IPS-20b (cell line): ENCODE measurements around the gene BLOC1S6.

ENCODE experiments used
- H3K27ac ChIP-seq: one replicate; pipeline ENCODE4 v1.5.1; 2013; ENCODE audit warnings: low read length
- H3K27me3 ChIP-seq: 2 replicates; pipeline ENCODE4 v1.6.1; 2013; ENCODE audit warnings: mild to moderate bottlenecking, low read length, inconsistent platforms; ENCODE audit not compliant: insufficient read depth
- H3K36me3 ChIP-seq: 2 replicates; pipeline ENCODE4 v1.6.1; 2013; ENCODE audit warnings: low read depth, mild to moderate bottlenecking, inconsistent platforms, low read length, moderate library complexity; ENCODE audit not compliant: insufficient read depth
- H3K4me1 ChIP-seq: 2 replicates; pipeline ENCODE4 v1.6.1; 2013; ENCODE audit warnings: mild to moderate bottlenecking, control low read depth, inconsistent platforms, low read length, moderate library complexity; ENCODE audit not compliant: insufficient read depth
- H3K4me3 ChIP-seq: 2 replicates; pipeline ENCODE4 v1.5.1; 2013; ENCODE audit warnings: mild to moderate bottlenecking, low read length, inconsistent platforms
- H3K9ac ChIP-seq: 2 replicates; pipeline ENCODE4 v1.6.1; 2013; ENCODE audit warnings: low read depth, mild to moderate bottlenecking, inconsistent platforms, low read length, moderate library complexity
- H3K9me3 ChIP-seq: 2 replicates; pipeline ENCODE4 v1.6.1; 2013; ENCODE audit warnings: mild to moderate bottlenecking, low read depth, low read length, inconsistent platforms; ENCODE audit not compliant: insufficient read depth

The BLOC1S6 gene

GRCh38 chr15:45631776-45632175 is 44.6 kb downstream of the BLOC1S6 start:
- H3K4me1 ChIP-seq, result no peaks in the 10 kb centered on the region; the same call in 1 of the 2 replicates
- H3K9ac ChIP-seq, result no peak overlapping the region
- H3K27me3 ChIP-seq, result peaks cover 47% of the 10 kb centered on the region
- peaks cover 11% of the 10 kb centered on the region; the same call in 1 of the 2 replicates for H3K9me3 ChIP-seq
- no peak overlapping the region for H3K4me3 ChIP-seq
- no peak overlapping the region for H3K27ac ChIP-seq
- H3K36me3 ChIP-seq, result no peaks in the 10 kb centered on the region

GRCh38 chr15:45634432-45635190 is 47.4 kb downstream of the BLOC1S6 start, which contains the start of gene SQOR:
Gene SQOR (plus strand): TSS chr15:45635029. CDS start chr15:45658924, 23,895 bp downstream.
- Histone ChIP-seq H3K9ac (no peak within 1 kb of the TSS), H3K27me3 (peaks cover 53% of the 10 kb centered on the region), H3K4me1 (no peaks in the 10 kb centered on the region; the same call in 1 of the 2 replicates)

GRCh38 chr15:45635191-45635638 is 48.0 kb downstream of the BLOC1S6 start:
- no peak overlapping the region for H3K9ac ChIP-seq
- H3K4me3 ChIP-seq, result peak overlapping the region; percentile 74
- H3K27me3 ChIP-seq, result peaks cover 53% of the 10 kb centered on the region
- no peaks in the 10 kb centered on the region for H3K36me3 ChIP-seq
- H3K27ac ChIP-seq, result no peak overlapping the region
- no peaks in the 10 kb centered on the region for H3K9me3 ChIP-seq
- no peaks in the 10 kb centered on the region; the same call in 1 of the 2 replicates for H3K4me1 ChIP-seq

More at GRCh38 chr15:45634432-45635190, 47.4 kb downstream of the BLOC1S6 start, which contains the start of gene SQOR:
- H3K4me3 ChIP-seq, result peak within 1 kb of the TSS; percentile 74
- H3K27ac ChIP-seq, result no peak within 1 kb of the TSS
- no peaks in the 10 kb centered on the region for H3K9me3 ChIP-seq
- H3K36me3 ChIP-seq, result no peaks in the 10 kb centered on the region

- Histone ChIP-seq H3K27ac (no peak overlapping the region), H3K9ac (no peak overlapping the region), H3K36me3 (no peaks in the 10 kb centered on the region), H3K27me3 (peaks cover 53% of the 10 kb centered on the region), H3K4me1 (no peaks in the 10 kb centered on the region; the same call in 1 of the 2 replicates), H3K4me3 (peak overlapping the region; percentile 74), H3K9me3 (no peaks in the 10 kb centered on the region)
These were observed 48.6 kb downstream of the BLOC1S6 start for GRCh38 chr15:45635763-45636292.

GRCh38 chr15:45637141-45637540 is 50.0 kb downstream of the BLOC1S6 start:
- H3K36me3 ChIP-seq, result no peaks in the 10 kb centered on the region
- peaks cover 45% of the 10 kb centered on the region for H3K27me3 ChIP-seq
- H3K9ac ChIP-seq, result no peak overlapping the region
- no peak overlapping the region for H3K27ac ChIP-seq
- H3K4me3 ChIP-seq, result no peak overlapping the region
- H3K9me3 ChIP-seq, result no peaks in the 10 kb centered on the region
- H3K4me1 ChIP-seq, result no peaks in the 10 kb centered on the region; the same call in 1 of the 2 replicates

GRCh38 chr15:45637552-45638033 is 50.4 kb downstream of the BLOC1S6 start:
- Histone ChIP-seq H3K36me3 (no peaks in the 10 kb centered on the region), H3K9me3 (no peaks in the 10 kb centered on the region), H3K9ac (no peak overlapping the region), H3K27me3 (peaks cover 45% of the 10 kb centered on the region), H3K4me1 (no peaks in the 10 kb centered on the region; the same call in 1 of the 2 replicates), H3K4me3 (no peak overlapping the region), H3K27ac (no peak overlapping the region)

- no peaks in the 10 kb centered on the region for H3K36me3 ChIP-seq
- no peak overlapping the region for H3K4me3 ChIP-seq
- no peak overlapping the region for H3K9ac ChIP-seq
- no peak overlapping the region for H3K27ac ChIP-seq
- no peaks in the 10 kb centered on the region for H3K9me3 ChIP-seq
- no peaks in the 10 kb centered on the region; the same call in 1 of the 2 replicates for H3K4me1 ChIP-seq
- H3K27me3 ChIP-seq, result peaks cover 18% of the 10 kb centered on the region
These were observed 53.4 kb downstream of the BLOC1S6 start for GRCh38 chr15:45640616-45641015.

GRCh38 chr15:45641374-45641781 is 54.2 kb downstream of the BLOC1S6 start:
- Histone ChIP-seq H3K9me3 (no peaks in the 10 kb centered on the region), H3K4me1 (no peaks in the 10 kb centered on the region; the same call in 1 of the 2 replicates), H3K4me3 (no peak overlapping the region), H3K27ac (no peak overlapping the region), H3K27me3 (peaks cover 10% of the 10 kb centered on the region), H3K9ac (no peak overlapping the region), H3K36me3 (no peaks in the 10 kb centered on the region)

- Histone ChIP-seq H3K4me3 (no peak overlapping the region), H3K27ac (no peak overlapping the region), H3K9ac (no peak overlapping the region), H3K27me3 (peaks cover 1% of the 10 kb centered on the region), H3K36me3 (no peaks in the 10 kb centered on the region), H3K9me3 (no peaks in the 10 kb centered on the region), H3K4me1 (no peaks in the 10 kb centered on the region; the same call in 1 of the 2 replicates)
These were observed 55.1 kb downstream of the BLOC1S6 start for GRCh38 chr15:45641999-45642932.

GRCh38 chr15:45644437-45644836 is 57.3 kb downstream of the BLOC1S6 start:
- H3K9me3 ChIP-seq, result no peaks in the 10 kb centered on the region
- H3K27ac ChIP-seq, result no peak overlapping the region
- H3K9ac ChIP-seq, result no peak overlapping the region
- H3K27me3 ChIP-seq, result no peaks in the 10 kb centered on the region; the same call in 1 of the 2 replicates
- H3K36me3 ChIP-seq, result no peaks in the 10 kb centered on the region
- H3K4me3 ChIP-seq, result no peak overlapping the region
- no peaks in the 10 kb centered on the region; the same call in 1 of the 2 replicates for H3K4me1 ChIP-seq
